GM12878 (cell line): ENCODE results near the gene ZNF736. TPM values are rescaled to one million over a fixed set of nuclear protein-coding genes. Genes with fewer than 3 reads are reported as not detected.
"Not testable (repeated sequence)": the region's sequence is repeated elsewhere in the genome, so short reads cannot be mapped to it uniquely, and the experiment has no call there.

Source experiments
- ATAC-seq: fragments of 200-7000 bp; cut with Tn5 transposase; 3 replicates; pipeline ENCODE4 v1.9.1; 2020; ENCODE audit warnings: mild to moderate bottlenecking, moderate library complexity
- BruUV-seq: library from RNA; stranded (reverse); fragments of 400-500 nt; replicated peaks from 2 replicates; lab custom pipeline; 2021; lab: Mats Ljungman, UMichigan
- CTCF ChIA-PET: fragments of 300-600 bp; sonication (Branson Sonifier 250); formaldehyde crosslinking; extraction: SDS; loops from one replicate; lab custom pipeline; 2021; ENCODE audit warnings: inconsistent platforms; lab: Yijun Ruan, JAX
- POLR2A ChIA-PET: fragments of 350-600 bp; formaldehyde crosslinking; extraction: SDS; loops from one replicate; lab custom pipeline; 2021; ENCODE audit warnings: inconsistent platforms; lab: Charles Lee
- RAD21 ChIA-PET: fragments of 300-600 bp; sonication (Branson Sonifier 250); formaldehyde crosslinking; loops from one replicate; lab custom pipeline; 2023; ENCODE audit warnings: antibody characterized with exemption; ENCODE audit not compliant: unreplicated experiment; lab: Charles Lee
- SMC1A ChIA-PET: fragments of 300-600 bp; sonication (Branson Sonifier 250); formaldehyde crosslinking; loops from one replicate; lab custom pipeline; 2023; ENCODE audit not compliant: unreplicated experiment, uncharacterized antibody; lab: Charles Lee
- DNase-seq: peaks from one replicate; pipeline ENCODE4 v3.0.0-alpha.2; 2011; ENCODE audit warnings: low read depth, low spot score
- FAIRE-seq: peaks from 3 replicates; lab custom pipeline; 2011; peaks lifted over from hg19 to GRCh38; lab: Jason Lieb, UNC
- H2AFZ ChIP-seq: 2 replicates; pipeline ENCODE4 v1.6.0; 2011; ENCODE audit warnings: low read depth, low read length, control low read depth; ENCODE audit not compliant: control insufficient read depth
- H3K27ac ChIP-seq: 2 replicates; pipeline ENCODE4 v1.5.1; 2011; ENCODE audit warnings: control low read depth; ENCODE audit not compliant: control insufficient read depth, insufficient read depth
- H3K27me3 ChIP-seq, 2 experiments: replicated peaks in 1 of 2; 2 replicates each; pipeline versions ENCODE4 v1.6.0 to v1.6.1; 2011; ENCODE audit warnings: low read length in 1 of 2; ENCODE audit not compliant: control insufficient read depth in 2 of 2, insufficient read depth in 2 of 2
- H3K36me3 ChIP-seq, 2 experiments: 2 replicates each; pipeline ENCODE4 v1.5.1; 2011; ENCODE audit warnings: low read length in 1 of 2; ENCODE audit not compliant: control insufficient read depth in 2 of 2, insufficient read depth in 2 of 2
- H3K4me1 ChIP-seq: 2 replicates; pipeline ENCODE4 v1.6.1; 2011; ENCODE audit warnings: mild to moderate bottlenecking, low read length, moderate library complexity, mixed read lengths; ENCODE audit not compliant: control insufficient read depth, insufficient read depth
- H3K4me2 ChIP-seq: 2 replicates; pipeline ENCODE4 v1.6.0; 2011; ENCODE audit warnings: control low read depth; ENCODE audit not compliant: control insufficient read depth, insufficient read depth
- H3K4me3 ChIP-seq: fragments of 200-600 bp; sonication (generic); 2 replicates; pipeline ENCODE4 v1.5.1; 2016
- H3K79me2 ChIP-seq: 2 replicates; pipeline ENCODE4 v1.6.0; 2011; ENCODE audit warnings: low read length; ENCODE audit not compliant: control insufficient read depth, insufficient read depth
- H3K9ac ChIP-seq: 2 replicates; pipeline ENCODE4 v1.8.0; 2011; ENCODE audit warnings: low read length, control low read depth, mixed read lengths; ENCODE audit not compliant: control insufficient read depth, insufficient read depth
- H3K9me3 ChIP-seq: replicated peaks from 3 replicates; pipeline ENCODE4 v1.5.1; 2011; ENCODE audit warnings: mild to moderate bottlenecking, low read length; ENCODE audit not compliant: control insufficient read depth, insufficient read depth
- H4K20me1 ChIP-seq: 2 replicates; pipeline ENCODE4 v1.6.0; 2011; ENCODE audit not compliant: control insufficient read depth, insufficient read depth
- CBX3 ChIP-seq: fragments of 200-600 bp; sonication (generic); IDR thresholded peaks from 2 replicates; pipeline ENCODE4 v1.6.1; 2016; ENCODE audit warnings: low read depth, borderline replicate concordance
- IKZF1 ChIP-seq: fragments of 450-650 bp; conservative IDR thresholded peaks from 2 replicates; pipeline ENCODE4 v1.6.1; 2017; ENCODE audit warnings: antibody characterized with exemption, mild to moderate bottlenecking
- MTA2 ChIP-seq: fragments of 450-650 bp; IDR thresholded peaks from 2 replicates; pipeline ENCODE4 v1.6.1; 2016; ENCODE audit warnings: low read depth, mild to moderate bottlenecking, moderate library complexity
- PAX8 ChIP-seq: fragments of 450-650 bp; IDR thresholded peaks from 2 replicates; pipeline ENCODE4 v1.6.1; 2017; ENCODE audit warnings: mild to moderate bottlenecking, moderate library complexity
- ZNF207 ChIP-seq: fragments of 450-650 bp; IDR thresholded peaks from 2 replicates; pipeline ENCODE4 v1.6.1; 2014; ENCODE audit warnings: antibody characterized with exemption, mild to moderate bottlenecking, borderline replicate concordance
- WGBS: methylation state at CpG from one replicate; pipeline ENCODE4 v1.1.6; 2016; ENCODE audit warnings: low lambda C conversion rate; ENCODE audit not compliant: insufficient replicate concordance, insufficient coverage; ENCODE audit errors: missing lambda C conversion rate; 5-methylcytosine and 5-hydroxymethylcytosine counted together
- in situ Hi-C: fragments of 300-500 bp; cut with MboI; formaldehyde crosslinking; loops from 9 replicates; pipeline ENCODE4 v1.14.3; 2018; ENCODE audit warnings: mixed read lengths
- intact Hi-C: fragments of 100-400 bp; cut with micrococcal nuclease; formaldehyde crosslinking; loops from one replicate; pipeline ENCODE4 v1.14.2; 2022; ENCODE audit not compliant: unreplicated experiment
- polyA plus RNA-seq, 11 experiments: library from polyadenylated mRNA; depleted of rRNA in 4 of 11; unstranded in 6 of 11; stranded (reverse) in 5 of 11; fragments of >200 nt; fragmentation: Nextera tagmentation in 4 of 11; fragmentation: Illumina TruSeq in 1 of 11; extraction: Ambion mirVana in 4 of 11; extraction: Trizol in 1 of 11; gene quantifications; 1 replicate in 1 of 11; 2 replicates in 10 of 11; pipeline versions ENCODE4 v1.2.1 to v1.2.3, GENCODE V29; 2011 to 2016; ENCODE audit warnings: inconsistent platforms in 2 of 11, missing spikeins in 2 of 11, low read depth in 1 of 11
- total RNA-seq, 4 experiments: library from RNA; depleted of rRNA in 3 of 4; stranded (reverse); fragments of >200 nt in 3 of 4; fragmentation: Illumina TruSeq in 1 of 4; extraction: Trizol in 1 of 4; gene quantifications; 2 replicates each; pipeline versions ENCODE4 v1.2.1 to v1.2.3, GENCODE V29; 2013 to 2021

The ZNF736 gene
- total and polyA plus RNA-seq, 10 of the 15 experiments (the other 5 are each of a cell fraction or from before 2014, with no cell fraction given), result 1.9 to 22.5 (median 9.2) TPM

DNA sequence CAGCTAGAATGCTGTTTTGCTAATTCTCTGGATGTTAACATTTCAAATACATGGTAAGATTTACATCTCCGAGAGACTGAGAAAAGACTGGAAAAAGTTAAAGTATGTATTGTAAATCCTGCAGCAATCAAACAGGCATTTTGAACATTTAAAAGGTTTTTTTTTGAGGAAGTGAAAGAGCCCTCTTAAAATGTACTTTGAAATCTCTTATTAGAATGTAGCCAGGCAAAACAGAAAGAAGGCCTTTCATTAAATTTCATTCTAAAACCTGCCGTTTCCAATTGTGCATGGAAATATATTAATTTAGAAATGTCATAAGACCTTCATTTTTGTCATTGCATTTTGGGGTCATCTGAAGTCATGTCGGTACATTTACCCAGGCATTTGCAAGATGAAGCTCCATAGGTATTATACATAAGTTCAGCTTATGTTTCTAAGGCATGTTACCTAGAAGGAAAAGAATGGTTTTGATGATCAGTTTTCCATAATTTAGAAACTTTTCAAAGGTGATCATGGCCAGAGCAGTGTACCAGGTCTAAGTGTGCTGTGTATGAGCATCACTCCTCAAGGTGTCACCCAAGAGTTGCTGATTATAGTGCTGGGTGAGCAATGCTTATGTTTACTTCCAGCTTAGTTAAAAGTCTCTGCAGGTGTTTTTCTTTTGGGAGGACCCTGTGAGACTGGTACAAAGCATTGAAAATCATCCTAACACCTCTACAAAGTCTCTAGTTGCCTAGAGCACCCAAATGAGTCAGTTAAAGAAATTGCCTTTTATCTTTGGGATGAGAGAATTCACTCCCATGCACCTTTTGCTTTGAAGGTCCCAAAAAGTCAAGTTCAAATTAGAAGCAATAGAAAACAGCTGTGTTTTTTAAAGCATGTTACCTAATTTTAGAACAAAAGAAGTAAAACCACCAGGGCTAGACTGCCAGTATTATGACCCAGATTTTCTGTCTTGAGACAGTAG is 7.1 kb downstream of the ZNF736 start (continued):
- TF ChIP-seq PAX8, result no peak
- TF ChIP-seq ZNF207, result no peak
- TF ChIP-seq MTA2, result peak; percentile 24; the same call in 1 of the 2 replicates
- TF ChIP-seq IKZF1, result 0 out of 2 replicates have a peak, but pooled peaks have one; percentile 20
- no peak for TF ChIP-seq CBX3

DNA sequence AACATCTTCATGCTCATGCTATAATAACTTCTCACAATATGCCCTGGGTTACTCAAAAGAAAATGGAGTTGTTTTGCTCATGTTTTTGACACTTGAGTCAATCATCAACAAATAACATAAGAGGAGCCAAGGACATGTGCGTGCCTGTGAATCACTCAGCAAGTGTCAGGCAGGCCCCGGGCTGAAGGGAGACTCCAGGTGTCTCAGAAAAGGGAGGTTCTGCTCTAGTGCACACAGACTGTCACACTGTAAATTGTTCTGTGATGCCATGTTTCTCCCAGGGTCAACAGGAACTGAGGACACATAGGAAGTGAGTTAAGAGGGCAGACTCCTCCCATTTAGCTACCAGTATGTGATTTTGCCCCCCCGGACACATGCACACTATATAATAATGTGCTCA is 10.4 kb downstream of the ZNF736 start:
- SMC1A ChIA-PET, result interaction anchor here (1.0 kb wide), 1 partner anchor 9 kb away, joined by 3 read pairs; no protein-coding TSS in a partner anchor

More for the DNA sequence above, 10.4 kb downstream of the ZNF736 start:
- H4K20me1 ChIP-seq, H3K27ac ChIP-seq, RAD21 ChIA-PET, H3K9ac ChIP-seq, DNase-seq, H3K27me3 ChIP-seq, in situ Hi-C loops, H3K4me3 ChIP-seq, POLR2A ChIA-PET, FAIRE-seq, CTCF ChIA-PET, BruUV-seq, H2AFZ ChIP-seq, H3K79me2 ChIP-seq, H3K4me2 ChIP-seq, H3K36me3 ChIP-seq, H3K4me1 ChIP-seq: not testable (repeated sequence)
- WGBS, result 98% methylated on average over 3 of the region's 3 CpGs
- ATAC-seq, result peak; percentile 30
- H3K9me3 ChIP-seq, result peaks cover 16% of the 10 kb centered on the region
- intact Hi-C loops, result loop anchor here (10.0 kb wide), 2 partner anchors 191 to 471 kb away; partner anchors contain the start of gene ZNF138
